GM12872 (cell line): ENCODE measurements around the gene LIPH.

Source experiments
- TF ChIP-seq, protein P1 (sequence below): IDR thresholded peaks from 3 replicates; pipeline ENCODE4 v1.5.1; 2011; ENCODE audit warnings: low read depth, mild to moderate bottlenecking, low read length, moderate library complexity; ENCODE audit not compliant: insufficient read depth

LIPH gene

GRCh38 chr3:185527364-185527763 is 25.0 kb downstream of the LIPH start:
- TF ChIP-seq, protein P1, sequence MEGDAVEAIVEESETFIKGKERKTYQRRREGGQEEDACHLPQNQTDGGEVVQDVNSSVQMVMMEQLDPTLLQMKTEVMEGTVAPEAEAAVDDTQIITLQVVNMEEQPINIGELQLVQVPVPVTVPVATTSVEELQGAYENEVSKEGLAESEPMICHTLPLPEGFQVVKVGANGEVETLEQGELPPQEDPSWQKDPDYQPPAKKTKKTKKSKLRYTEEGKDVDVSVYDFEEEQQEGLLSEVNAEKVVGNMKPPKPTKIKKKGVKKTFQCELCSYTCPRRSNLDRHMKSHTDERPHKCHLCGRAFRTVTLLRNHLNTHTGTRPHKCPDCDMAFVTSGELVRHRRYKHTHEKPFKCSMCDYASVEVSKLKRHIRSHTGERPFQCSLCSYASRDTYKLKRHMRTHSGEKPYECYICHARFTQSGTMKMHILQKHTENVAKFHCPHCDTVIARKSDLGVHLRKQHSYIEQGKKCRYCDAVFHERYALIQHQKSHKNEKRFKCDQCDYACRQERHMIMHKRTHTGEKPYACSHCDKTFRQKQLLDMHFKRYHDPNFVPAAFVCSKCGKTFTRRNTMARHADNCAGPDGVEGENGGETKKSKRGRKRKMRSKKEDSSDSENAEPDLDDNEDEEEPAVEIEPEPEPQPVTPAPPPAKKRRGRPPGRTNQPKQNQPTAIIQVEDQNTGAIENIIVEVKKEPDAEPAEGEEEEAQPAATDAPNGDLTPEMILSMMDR: no peak

- TF ChIP-seq, protein P1: no peak
These were observed 25.9 kb downstream of the LIPH start for GRCh38 chr3:185526349-185526951.

DNA sequence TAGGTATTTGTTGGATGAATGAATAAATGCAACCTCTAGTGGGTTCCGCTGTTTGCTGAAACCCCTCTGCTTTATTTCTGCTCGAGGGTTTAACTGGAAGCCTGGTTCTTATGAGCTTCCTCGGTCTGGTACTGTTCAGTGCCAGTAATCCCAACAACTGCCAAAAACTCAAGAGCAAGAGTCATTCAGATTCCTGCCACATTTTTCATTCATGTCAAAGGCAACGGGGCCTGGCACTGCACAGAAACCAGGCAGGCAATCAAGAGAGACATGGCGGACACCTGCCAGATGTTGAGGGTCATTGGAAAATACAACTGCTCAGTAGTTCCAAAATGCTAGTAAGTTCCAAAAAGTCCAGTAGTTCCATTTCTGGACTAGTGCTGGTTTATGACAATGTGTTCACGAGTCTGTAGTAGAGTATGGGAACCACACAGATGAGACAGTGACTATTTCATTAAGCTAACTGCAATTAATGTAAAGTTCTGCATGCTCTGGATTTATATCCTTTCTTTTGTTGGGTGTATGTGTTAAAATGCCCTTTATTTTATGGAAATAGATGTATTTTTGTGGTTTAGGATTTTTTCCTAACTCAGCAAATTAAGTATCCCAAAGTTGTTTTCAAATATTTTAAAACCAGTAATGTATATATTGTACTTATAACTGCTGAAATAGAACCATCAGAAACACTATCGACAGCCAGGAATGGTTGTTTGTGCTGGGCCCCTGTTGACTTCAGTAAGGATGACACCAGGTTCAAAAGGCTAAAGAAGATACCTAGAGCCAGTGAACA is 30.8 kb downstream of the LIPH start:
- TF ChIP-seq, protein P1: no peak

DNA sequence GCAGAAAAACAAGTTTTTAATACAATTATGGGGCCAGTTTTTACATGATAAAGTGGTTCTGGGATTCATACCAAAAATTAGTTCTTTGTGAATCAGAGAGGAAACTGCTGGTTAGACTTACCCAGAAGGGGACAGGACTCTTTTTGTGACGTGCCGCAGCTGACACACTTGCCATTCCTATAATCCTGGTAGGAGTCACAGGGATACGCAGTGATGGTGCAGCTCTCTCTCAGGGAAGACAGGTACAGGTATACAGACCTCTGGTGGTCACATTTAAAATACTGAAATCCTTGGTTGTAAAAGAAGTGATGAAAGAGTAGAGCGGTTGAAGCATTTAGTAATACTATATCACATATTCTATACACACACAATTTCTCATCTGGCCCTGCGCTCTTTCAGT is 33.4 kb downstream of the LIPH start:
- TF ChIP-seq, protein P1: no peak

DNA sequence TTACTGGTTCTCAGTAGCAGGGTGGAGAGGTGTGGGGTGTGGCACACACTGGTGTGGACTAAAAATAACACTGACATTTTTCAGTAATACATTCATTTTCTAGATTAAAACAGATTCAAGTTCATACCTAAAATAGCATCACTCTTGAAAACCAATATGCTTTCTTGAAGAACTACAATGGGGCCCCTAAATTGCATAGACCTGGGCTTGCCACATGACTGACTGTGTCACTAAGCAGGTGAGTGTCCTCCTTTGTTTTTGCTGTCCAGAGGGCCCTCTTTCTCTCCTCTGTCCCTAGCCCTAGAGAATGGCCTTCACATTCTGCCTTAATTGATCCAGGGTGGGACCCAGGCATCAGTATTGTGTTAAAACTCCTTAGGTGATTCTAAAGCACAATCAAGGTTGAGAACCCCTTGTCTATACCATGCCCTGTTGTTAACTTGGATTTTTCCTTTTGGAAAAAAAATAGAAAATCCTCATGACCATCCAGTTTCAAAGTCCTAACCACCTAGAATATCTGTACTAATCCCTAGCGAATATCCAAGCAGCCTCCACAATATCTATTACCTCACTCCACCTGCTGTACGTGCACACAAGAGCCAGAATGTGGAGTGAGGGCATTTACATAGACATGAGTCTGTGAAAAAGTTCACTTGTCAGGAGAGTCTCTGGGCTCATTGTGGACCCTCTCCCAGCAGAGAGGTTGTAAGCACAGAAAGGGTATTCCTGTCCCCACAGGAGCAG is 34.8 kb downstream of the LIPH start:
- TF ChIP-seq, protein P1: no peak

GRCh38 chr3:185511711-185512110 is 40.7 kb downstream of the LIPH start:
- TF ChIP-seq, protein P1: no peak

DNA sequence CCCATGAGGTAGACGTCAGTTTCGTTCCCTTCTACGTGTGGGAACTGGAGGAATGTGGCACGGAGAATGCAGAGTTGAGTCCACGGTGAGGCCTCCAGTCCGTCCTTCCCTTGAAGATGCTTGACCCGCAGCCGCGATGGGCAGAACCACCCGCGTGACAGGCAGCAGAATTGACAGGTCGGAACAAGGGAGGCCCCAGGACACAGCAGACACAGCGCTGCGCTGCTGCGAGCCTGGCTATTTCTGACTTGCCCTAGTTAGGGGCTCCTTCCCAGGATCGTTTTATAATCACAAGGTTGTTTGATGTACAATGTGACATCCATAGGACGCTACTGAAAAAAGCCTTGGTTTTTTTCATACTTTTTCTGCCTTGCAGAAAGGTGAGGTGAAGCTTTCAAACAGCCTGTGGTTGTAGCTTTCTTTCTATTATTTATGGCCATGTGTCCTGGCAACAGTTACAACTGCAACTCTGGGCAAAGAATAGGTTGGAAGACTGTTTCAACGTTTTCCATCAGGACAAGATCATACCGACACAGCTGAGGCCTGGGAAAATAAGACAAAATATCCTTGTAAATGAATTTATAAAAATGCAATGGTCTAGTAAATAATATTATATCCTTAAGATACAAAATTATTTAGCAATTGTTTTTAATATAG is 43.9 kb downstream of the LIPH start:
- TF ChIP-seq, protein P1: no peak
